ENCODE results near the gene SLC22A31.

- TF ChIP-seq CTCF (IDR thresholded peaks at IDR 0.05) (no peak), POLR2A (IDR thresholded peaks at IDR 0.05) (no peak)
Observed at GRCh38 chr16:89174877-89175276, 25.5 kb downstream of the SLC22A31 start.

All from thyroid gland (tissue), 4 donors.